Activated CD8-positive, alpha-beta memory T cell treated with anti-CD3 and anti-CD28 coated beads for 24 hours (primary cell): ENCODE data around the gene ST6GAL1.

Experiments used
- DNase-seq: peaks from one replicate; pipeline ENCODE4 v3.0.0-alpha.2; 2020

Gene ST6GAL1

GRCh38 chr3:187085021-187085666 is 154.8 kb downstream of the ST6GAL1 start:
- no peak for DNase-seq

DNA sequence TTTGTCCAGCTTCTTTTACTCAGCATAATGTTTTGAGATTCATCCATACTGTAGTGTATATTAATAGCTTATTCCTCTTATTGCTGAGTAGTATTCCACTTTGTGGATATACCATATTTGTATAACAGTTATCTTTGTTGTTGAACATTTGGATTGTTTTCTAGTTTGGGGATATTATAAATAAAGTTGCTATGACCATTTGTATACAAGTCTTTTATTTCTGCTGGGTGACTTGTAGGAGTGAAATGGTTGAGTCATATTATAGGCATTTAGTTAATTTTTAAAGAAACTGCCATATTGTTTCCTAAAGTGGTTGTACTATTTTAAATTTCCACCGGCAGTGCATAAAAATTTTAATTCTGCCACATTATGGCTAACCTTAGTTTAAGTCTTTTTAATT is 155.6 kb downstream of the ST6GAL1 start:
- DNase-seq: no peak

- DNase-seq: no peak
Observed at GRCh38 chr3:187086831-187087230, 156.5 kb downstream of the ST6GAL1 start.

- no peak for DNase-seq
Observed at GRCh38 chr3:187088701-187089100, 158.4 kb downstream of the ST6GAL1 start.

DNA sequence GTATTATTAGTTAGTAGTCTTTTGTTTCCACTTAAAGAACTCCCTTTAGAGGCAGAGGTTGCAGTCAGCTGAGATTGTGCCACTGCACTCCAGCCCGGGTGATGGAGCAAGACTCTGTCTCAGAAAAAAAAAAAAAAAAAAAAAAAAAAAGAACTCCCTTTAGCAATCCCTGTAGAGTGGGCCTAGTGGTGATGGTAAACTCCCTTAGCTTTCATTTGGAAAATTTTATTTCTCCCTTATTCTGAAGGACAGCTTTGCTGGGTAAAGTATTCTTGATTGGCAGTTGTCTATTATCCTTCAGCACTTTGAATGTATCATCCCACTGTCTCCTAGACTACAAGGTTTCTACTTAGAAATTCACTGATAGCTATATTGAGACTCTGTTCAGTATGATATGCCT is 163.0 kb downstream of the ST6GAL1 start:
- DNase-seq: no peak

DNA sequence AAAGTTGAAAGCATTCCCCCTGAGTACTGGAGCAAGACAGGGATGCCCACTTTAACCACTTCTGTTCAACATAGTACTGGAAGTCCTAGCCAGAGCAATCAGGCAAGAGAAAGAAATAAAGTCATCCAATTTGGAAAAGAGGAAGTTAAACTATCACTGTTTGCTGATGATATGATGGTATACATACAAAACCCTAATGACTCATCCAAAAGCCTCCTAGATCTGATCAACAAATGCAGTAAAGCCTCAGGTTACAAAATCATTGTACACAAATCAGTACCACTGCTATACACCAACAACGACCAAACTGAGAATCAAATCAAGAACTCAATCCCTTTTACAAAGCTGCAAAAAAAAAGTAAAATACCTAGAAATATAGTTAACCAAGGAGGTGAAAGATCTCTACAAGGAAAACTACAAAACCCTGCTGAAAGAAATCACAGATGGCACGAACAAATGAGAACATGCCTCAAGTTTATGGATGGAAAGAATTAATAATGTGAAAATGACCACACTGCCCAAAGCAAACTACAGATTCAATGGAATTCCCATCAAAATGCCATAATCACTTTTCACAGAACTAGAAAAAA is 168.7 kb downstream of the ST6GAL1 start:
- no peak for DNase-seq

- DNase-seq: peak; percentile 75
Observed at GRCh38 chr3:187101184-187102072, 171.1 kb downstream of the ST6GAL1 start.

DNA sequence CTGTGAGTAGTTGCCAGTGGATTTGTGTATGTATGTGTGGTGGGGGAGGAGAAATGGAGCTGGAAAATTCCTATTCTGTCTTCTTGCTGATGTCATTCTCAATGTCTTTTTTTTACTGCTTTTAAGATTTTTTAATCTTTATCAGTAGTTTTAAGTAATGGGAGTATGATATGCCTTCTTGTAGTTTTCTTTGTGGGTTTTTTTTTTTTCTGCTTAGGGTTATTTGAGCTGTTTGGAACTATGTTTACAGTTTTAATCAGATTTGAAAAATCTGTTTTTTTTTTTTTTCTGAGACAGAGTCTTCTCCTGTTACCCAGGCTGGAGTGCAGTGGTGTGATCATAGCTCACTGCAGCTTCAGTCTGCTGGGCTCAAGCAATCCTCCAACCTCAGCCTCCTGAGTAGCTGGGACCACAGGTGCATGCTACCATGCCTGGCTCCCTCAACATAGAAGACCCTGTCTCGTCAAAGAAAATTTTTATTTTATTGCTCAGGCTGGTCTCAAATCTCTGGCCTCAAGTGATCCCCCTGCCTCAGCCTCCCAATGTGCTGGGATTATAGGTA is 171.8 kb downstream of the ST6GAL1 start:
- DNase-seq: no peak

GRCh38 chr3:187103251-187103650 is 172.9 kb downstream of the ST6GAL1 start:
- DNase-seq: no peak

DNA sequence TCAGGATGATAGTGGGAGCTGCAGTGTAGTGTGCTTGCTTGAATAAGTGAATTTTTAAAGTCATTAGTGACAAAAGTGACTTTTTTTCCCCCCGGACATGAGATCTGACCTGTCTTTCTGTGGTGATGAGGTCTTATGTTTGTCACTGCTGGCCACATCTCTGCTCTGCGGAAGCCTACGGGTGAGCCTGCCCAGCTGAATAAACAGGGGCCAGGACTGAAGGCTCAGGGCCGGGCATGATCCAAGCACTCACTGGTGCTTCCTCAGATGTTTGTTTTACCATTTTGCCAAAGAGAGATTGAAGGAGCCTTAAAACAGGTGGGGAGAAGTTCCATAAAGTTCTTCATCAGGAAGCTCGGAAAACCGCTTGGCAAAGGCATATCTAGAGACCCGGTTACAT is 174.0 kb downstream of the ST6GAL1 start:
- no peak for DNase-seq

GRCh38 chr3:187104933-187105332 is 174.6 kb downstream of the ST6GAL1 start:
- DNase-seq: no peak

DNA sequence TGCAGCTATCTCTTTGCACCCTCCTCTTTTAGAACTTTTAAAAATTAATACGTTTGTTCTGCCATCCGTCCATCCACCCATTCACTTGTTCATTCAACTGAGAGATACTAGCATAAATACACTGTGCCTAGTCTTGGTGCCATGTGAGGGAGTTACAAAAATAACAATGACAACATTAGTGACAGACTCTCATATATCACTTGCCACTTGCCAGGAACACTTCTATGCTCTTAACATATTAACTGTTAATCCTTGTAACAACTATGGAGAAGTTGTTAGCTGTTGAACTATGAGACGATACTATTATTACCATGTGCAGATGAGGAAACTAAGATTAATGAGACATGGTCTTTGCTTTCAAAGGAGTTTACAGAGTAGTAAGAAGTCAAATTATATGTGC is 175.4 kb downstream of the ST6GAL1 start:
- DNase-seq: no peak

DNA sequence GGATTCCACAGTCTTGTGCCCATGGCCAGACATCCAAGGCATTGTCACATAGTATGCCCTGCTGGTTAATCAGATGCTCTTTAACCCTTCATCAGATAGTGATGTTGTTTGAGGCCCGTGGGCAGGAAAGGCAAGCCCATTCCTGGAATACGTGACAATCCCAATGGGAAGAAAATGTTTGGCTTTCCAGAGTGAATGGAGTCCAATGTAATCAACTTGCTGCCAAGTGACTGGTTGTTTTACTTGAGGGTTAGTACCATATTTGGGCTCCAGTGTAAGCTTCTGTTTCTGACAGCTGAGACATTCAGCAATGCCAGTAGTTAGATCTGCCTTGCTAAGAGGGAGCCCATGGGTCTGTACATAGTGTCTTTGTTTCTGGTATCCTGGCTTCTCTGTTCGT is 177.7 kb downstream of the ST6GAL1 start:
- no peak for DNase-seq

- no peak for DNase-seq
Observed at GRCh38 chr3:187110156-187110555, 179.8 kb downstream of the ST6GAL1 start.

DNA sequence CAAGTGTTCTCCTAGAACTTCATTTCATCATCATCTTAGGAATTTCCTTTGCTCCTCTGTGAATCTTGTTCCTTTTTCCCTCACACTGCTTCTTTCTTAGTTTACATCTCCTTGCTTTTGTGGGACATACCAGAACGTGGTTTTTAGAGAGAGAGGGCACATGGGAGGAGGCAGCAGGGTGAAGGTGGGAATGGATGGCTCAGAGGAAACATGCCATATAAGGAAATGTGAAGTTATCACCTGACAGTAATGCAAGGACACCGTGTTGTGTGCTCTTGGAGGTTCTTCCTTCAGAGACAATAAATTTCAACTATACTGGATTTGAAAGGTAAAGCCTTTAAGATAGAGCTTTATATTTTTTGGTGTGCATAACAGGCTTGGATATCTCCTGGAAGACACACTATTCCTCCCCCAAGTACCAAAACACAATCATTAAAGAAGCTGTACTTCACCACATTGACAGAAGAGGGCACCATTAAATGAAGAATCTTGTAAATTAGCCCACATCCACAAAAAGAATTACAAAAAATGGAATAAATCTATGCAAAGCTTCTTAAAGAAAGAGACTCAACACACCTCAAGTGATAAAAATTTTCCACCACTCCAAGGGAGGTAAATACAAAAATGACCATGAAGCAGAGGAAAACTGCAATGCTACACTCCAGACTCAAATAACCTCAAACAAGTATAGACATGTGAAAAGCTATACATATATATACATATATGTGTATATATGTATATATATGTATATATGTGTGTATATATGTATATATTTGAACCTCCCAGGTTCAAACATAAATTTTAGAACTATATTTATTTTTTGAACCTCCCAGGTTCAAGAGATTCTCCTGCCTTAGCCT is 182.8 kb downstream of the ST6GAL1 start:
- no peak for DNase-seq

DNA sequence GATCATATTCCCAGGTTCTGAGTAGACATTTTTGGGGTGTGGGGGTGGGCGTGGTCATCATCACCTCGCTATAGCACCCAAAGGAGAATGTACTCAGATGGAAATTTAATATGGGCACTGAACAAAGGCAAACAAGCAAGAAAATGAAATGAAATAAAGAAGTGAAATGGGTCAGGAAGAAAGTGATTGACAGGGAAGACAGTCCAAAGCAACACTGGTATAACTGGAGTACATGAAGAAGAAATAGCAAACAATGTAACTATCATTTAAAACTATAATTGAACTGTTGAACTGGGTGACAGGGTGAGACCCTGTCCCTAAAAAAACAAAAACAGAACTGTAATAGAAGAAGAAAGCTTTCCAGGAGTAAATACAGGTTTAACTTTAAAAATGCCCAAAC is 184.2 kb downstream of the ST6GAL1 start:
- DNase-seq: no peak

DNA sequence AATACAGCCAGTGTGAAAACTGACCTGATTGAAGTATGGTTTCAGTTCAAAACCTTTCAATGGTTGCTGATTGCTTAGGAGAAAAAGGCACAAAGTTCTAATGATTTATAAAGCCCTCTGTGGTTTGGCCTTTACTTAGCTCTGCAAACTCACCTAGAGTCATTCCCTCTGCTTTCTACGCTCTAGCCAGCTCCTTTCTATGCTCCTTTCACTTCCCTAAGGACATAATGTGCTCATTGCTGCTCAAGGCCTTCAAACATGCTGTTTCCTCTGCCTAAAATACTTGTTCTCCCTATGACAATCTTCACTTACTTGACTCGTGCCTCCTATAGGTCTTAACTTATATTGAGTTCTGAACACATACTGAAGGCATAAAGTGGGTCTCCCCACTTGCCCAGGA is 190.0 kb downstream of the ST6GAL1 start:
- no peak for DNase-seq

- DNase-seq: no peak
Observed at GRCh38 chr3:187122261-187122660, 191.9 kb downstream of the ST6GAL1 start.

DNA sequence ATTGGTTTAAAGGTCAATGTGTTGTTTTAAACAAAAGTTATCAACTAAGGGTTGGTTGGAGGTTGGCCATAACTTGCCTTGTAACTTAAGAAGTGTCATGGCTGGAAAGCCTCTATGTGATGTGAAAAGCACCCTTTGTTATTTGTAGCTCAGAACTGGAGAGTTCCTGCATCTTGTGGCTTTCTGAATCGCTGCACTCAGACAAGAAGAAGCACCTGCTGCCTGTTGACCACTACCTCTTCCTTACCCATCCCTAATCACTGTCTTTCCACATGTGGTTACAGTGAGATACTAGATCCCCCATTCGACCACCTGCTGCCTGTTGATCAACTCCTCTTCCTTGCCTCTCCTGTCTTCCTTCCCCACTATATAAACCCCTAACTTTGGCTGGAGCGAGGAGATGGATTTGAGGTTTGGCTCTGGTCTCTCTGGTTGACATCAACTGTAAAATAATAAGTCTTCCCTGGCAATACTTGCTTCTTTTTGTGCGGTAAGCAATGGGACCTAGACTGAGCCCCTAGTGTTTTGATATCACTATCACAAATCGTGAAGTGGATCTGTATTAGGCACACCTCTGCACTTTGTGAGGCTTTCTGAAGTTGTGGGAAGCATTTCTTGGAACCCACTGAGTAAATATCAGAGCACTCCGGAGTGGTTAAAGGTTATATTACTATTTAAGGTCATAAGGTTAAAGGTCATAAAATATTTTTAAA is 195.1 kb downstream of the ST6GAL1 start:
- no peak for DNase-seq
